Activated naive CD4-positive, alpha-beta T cell treated with anti-CD3 and anti-CD28 coated beads, Interleukin-2, amount 10 ng/mL, durations not matched to agents 7 days and 5 days (primary cell): ENCODE data around the gene SLC25A51.

Experiments
- CTCF ChIA-PET: fragments of 350-600 bp; sonication (Branson Sonifier 250); formaldehyde crosslinking; loops from one replicate; lab custom pipeline; 2021; ENCODE audit warnings: antibody characterized with exemption; lab: Charles Lee
- DNase-seq: peaks from one replicate; pipeline ENCODE4 v3.0.0-alpha.2; 2020
- H3K27ac Mint-ChIP-seq: one replicate; pipeline ENCODE4 v1.8.0; 2021; ENCODE audit warnings: mild to moderate bottlenecking, moderate library complexity, mixed read lengths
- H3K27me3 Mint-ChIP-seq: one replicate; pipeline ENCODE4 v1.8.0; 2021; ENCODE audit warnings: mild to moderate bottlenecking, mixed read lengths
- H3K36me3 Mint-ChIP-seq: one replicate; pipeline ENCODE4 v1.8.0; 2021; ENCODE audit warnings: mixed read lengths
- H3K4me1 Mint-ChIP-seq: one replicate; pipeline ENCODE4 v1.8.0; 2021; ENCODE audit warnings: mixed read lengths
- H3K4me3 Mint-ChIP-seq: one replicate; pipeline ENCODE4 v1.8.0; 2021; ENCODE audit warnings: mild to moderate bottlenecking, moderate library complexity, mixed read lengths
- H3K9me3 Mint-ChIP-seq: one replicate; pipeline ENCODE4 v1.8.0; 2021; ENCODE audit warnings: mixed read lengths

SLC25A51 gene

DNA sequence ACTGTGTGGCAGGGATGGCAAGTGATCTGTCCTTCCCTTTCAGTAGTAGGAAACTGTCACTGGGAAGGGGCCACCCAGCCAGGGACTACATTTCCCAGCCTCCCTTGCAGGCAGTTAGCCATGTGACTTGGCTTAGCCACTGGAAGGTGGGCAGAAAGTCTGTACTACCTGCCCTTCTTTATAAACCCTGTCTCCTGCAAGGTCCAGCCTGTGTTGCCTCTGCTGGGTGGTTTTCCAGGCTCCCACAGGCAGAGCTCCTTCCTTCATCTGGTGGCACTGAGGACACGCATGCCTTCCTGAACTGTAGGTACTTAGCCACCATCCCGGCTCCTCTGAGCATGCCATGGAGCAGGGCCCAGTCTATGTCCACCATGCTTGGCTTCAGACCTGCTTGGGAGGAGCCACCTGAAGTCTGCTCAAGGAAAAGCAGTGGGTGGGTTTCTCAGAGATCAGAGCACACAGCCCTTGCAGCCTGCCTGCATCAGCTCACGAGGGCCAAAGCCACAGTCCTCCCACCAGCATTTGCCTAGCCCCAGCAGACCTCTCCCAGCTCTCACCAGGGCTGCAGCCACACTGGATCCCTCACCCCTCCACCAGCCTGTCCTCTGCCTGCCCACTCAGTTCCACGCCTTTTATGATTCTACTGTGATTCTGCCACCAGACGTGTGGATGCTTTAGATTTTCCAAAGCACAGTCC lies 16.7 kb upstream of the SLC25A51 start:
- Mint-ChIP-seq H3K27me3 (peaks cover 3% of the 10 kb centered on the region), H3K4me3 (no peak overlapping the region), H3K36me3 (no peaks in the 10 kb centered on the region), H3K27ac (no peak overlapping the region), H3K4me1 (no peaks in the 10 kb centered on the region), H3K9me3 (no peaks in the 10 kb centered on the region)
- CTCF ChIA-PET, result no interaction called here
- DNase-seq, result peak; percentile 48

- H3K27me3 Mint-ChIP-seq, result peaks cover 3% of the 10 kb centered on the region
- H3K9me3 Mint-ChIP-seq, result no peaks in the 10 kb centered on the region
- H3K4me3 Mint-ChIP-seq, result no peak overlapping the region
- H3K36me3 Mint-ChIP-seq, result no peaks in the 10 kb centered on the region
- CTCF ChIA-PET, result no interaction called here
- H3K27ac Mint-ChIP-seq, result no peak overlapping the region
- no peaks in the 10 kb centered on the region for H3K4me1 Mint-ChIP-seq
- DNase-seq, result no peak
Observed at GRCh38 chr9:37919956-37920335, 16.0 kb upstream of the SLC25A51 start.

DNA sequence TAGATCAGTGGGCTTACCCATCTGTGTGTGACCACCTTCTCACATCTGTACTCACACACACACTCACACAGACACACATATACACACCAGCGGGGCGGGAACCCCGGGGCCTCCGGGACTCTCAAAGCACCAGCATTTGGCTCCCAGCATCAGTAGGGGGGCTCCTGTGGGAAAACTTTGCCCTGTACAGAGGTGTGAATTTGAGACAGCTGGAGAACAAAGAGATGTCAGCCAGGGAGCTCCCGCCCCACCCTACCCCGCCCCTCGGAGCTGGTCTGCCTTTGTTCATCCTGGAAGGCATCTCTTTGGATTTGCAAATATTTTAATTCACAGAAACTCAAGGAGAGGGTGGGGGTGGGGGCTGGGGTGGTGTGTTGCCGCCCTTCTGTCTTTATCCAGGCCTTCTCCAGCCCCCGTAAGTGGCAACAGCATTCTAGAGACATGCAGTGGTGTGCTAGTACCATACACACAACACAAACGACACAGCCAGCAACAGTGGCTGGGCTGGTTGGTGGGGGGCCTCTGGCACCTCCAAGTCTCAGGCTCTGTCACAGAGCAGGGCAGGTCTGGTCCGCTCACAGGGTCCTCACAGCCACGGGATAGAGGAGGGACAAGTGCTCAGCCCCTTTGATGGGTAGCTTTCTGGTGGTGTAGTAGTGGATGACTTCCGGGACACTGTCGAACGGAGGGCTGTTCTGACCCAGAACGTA lies 15.5 kb upstream of the SLC25A51 start:
- DNase-seq, result no peak
- Mint-ChIP-seq H3K4me3 (no peak overlapping the region), H3K4me1 (no peaks in the 10 kb centered on the region), H3K27me3 (peaks cover 3% of the 10 kb centered on the region), H3K36me3 (no peaks in the 10 kb centered on the region), H3K27ac (no peak overlapping the region), H3K9me3 (no peaks in the 10 kb centered on the region)
- CTCF ChIA-PET, result interaction anchor here (1.2 kb wide), 1 partner anchor 240 kb away, joined by 3 read pairs; no protein-coding TSS in a partner anchor

GRCh38 chr9:37918665-37919170 lies 14.8 kb upstream of the SLC25A51 start:
- H3K27ac Mint-ChIP-seq, result no peak overlapping the region
- no peaks in the 10 kb centered on the region for H3K4me1 Mint-ChIP-seq
- CTCF ChIA-PET, result interaction anchor here (1.2 kb wide), 1 partner anchor 241 kb away, joined by 3 read pairs; no protein-coding TSS in a partner anchor
- peaks cover 3% of the 10 kb centered on the region for H3K27me3 Mint-ChIP-seq
- H3K4me3 Mint-ChIP-seq, result no peak overlapping the region
- H3K36me3 Mint-ChIP-seq, result no peaks in the 10 kb centered on the region
- H3K9me3 Mint-ChIP-seq, result no peaks in the 10 kb centered on the region
- DNase-seq, result no peak

DNA sequence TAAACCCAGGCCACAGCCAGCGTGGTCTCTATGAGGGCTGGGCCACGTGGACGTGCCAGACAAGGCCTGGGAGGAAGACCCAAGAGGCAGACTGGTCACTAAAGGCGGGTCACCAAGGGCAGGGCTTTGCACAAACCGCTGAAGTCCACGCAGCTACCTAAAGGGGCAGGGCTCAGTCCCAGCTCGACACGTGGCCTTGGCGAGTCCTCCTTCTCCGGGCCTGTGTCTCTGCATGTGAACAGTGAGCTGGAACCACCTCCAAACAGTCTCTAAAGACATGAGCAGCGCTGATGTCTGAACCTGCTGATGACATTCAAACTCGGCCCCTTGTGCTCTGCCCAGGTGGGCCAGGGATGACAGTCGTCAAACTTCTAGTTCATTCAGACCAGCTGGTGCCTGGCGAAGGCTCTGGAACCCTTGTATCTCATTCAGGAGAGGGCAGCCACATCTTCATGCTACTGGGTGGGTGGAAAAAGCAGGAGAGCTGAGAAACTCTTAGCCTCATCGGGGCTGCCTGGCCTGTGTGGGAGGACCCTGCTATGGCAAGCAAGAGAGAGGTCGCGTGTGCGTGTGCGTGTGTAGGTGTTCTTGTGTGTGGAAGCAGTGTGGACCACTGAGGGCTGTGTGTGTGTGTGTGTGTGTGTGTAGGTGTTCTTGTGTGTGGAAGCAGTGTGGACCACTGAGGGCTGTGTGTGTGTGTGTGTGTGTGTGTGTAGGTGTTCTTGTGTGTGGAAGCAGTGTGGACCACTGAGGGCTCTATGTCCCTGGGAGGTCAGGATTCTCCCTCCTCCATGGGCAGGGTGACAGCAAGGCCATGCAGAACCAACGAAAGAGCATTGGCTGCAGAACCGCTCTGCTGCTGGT lies 14.1 kb upstream of the SLC25A51 start:
- H3K27me3 Mint-ChIP-seq, result peaks cover 3% of the 10 kb centered on the region
- no peaks in the 10 kb centered on the region for H3K9me3 Mint-ChIP-seq
- CTCF ChIA-PET, result interaction anchor here (1.2 kb wide), 1 partner anchor 242 kb away, joined by 3 read pairs; no protein-coding TSS in a partner anchor
- H3K36me3 Mint-ChIP-seq, result no peaks in the 10 kb centered on the region
- H3K4me3 Mint-ChIP-seq, result no peak overlapping the region
- H3K27ac Mint-ChIP-seq, result no peak overlapping the region
- no peaks in the 10 kb centered on the region for H3K4me1 Mint-ChIP-seq
- no peak for DNase-seq

GRCh38 chr9:37917313-37917731 lies 13.4 kb upstream of the SLC25A51 start:
- H3K27me3 Mint-ChIP-seq, result peaks cover 3% of the 10 kb centered on the region
- CTCF ChIA-PET, result interaction anchor here (1.6 kb wide), 1 partner anchor 244 kb away, joined by 4 read pairs; no protein-coding TSS in a partner anchor
- H3K36me3 Mint-ChIP-seq, result no peaks in the 10 kb centered on the region
- no peaks in the 10 kb centered on the region for H3K4me1 Mint-ChIP-seq
- no peak overlapping the region for H3K27ac Mint-ChIP-seq
- no peaks in the 10 kb centered on the region for H3K9me3 Mint-ChIP-seq
- H3K4me3 Mint-ChIP-seq, result no peak overlapping the region
- DNase-seq, result no peak

DNA sequence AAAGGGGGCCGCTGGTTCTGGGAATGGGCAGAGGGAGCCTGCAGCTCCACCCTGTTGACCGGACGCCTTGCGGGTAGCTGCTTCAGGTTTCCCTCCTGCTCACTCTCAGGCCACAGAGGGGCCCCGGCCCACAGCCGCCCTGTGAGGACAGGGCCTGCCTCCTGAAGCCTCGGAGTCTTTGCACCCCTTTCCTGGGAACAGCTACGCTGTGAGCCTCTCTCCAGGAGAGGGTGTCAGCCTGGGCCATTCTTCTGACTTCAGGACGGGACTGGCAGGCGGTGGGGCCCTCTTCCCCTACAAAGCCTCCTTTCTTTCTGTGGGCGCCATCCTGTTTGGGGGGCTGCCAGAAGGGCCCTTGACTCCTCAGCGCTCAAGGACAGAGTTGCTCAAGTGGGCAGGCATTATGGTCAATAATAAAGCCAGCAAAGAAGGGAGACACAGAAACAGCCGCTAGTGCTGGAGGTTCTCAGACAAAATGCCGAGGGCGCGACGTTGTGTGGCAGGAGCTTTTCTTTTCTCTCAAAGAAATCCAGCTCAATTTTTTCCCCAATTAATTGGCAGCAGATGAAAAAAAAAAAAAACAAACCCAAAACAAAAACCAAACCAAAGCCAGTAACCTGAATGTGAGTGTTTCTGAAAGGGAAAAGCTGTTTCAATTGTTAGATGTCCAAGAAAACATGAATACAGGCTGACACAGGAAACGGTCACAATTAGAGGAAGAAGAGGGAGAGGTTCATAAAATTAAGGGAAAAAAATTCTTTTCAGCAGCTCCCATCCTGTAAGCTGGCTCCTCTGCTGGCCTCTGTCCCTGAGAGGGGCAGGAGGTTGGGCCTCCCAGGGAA lies 12.8 kb upstream of the SLC25A51 start:
- no peaks in the 10 kb centered on the region for H3K4me1 Mint-ChIP-seq
- no peaks in the 10 kb centered on the region for H3K36me3 Mint-ChIP-seq
- no peak for DNase-seq
- H3K27ac Mint-ChIP-seq, result no peak overlapping the region
- CTCF ChIA-PET, result interaction anchor here (0.9 to 1.6 kb wide), 2 partner anchors 170 to 244 kb away, joined by 3 to 4 read pairs; no protein-coding TSS in a partner anchor
- no peak overlapping the region for H3K4me3 Mint-ChIP-seq
- H3K27me3 Mint-ChIP-seq, result peaks cover 3% of the 10 kb centered on the region
- no peaks in the 10 kb centered on the region for H3K9me3 Mint-ChIP-seq

- CTCF ChIA-PET, result interaction anchor here (0.9 to 1.9 kb wide), 3 partner anchors 171 to 485 kb away, joined by 3 to 5 read pairs (median 4); no protein-coding TSS in a partner anchor
- peaks cover under 1% of the 10 kb centered on the region for H3K27me3 Mint-ChIP-seq
- peak overlapping the region; percentile 37 for H3K27ac Mint-ChIP-seq
- H3K9me3 Mint-ChIP-seq, result no peaks in the 10 kb centered on the region
- H3K36me3 Mint-ChIP-seq, result no peaks in the 10 kb centered on the region
- no peaks in the 10 kb centered on the region for H3K4me1 Mint-ChIP-seq
- no peak for DNase-seq
- no peak overlapping the region for H3K4me3 Mint-ChIP-seq
Observed at GRCh38 chr9:37915911-37916470, 12.1 kb upstream of the SLC25A51 start.

DNA sequence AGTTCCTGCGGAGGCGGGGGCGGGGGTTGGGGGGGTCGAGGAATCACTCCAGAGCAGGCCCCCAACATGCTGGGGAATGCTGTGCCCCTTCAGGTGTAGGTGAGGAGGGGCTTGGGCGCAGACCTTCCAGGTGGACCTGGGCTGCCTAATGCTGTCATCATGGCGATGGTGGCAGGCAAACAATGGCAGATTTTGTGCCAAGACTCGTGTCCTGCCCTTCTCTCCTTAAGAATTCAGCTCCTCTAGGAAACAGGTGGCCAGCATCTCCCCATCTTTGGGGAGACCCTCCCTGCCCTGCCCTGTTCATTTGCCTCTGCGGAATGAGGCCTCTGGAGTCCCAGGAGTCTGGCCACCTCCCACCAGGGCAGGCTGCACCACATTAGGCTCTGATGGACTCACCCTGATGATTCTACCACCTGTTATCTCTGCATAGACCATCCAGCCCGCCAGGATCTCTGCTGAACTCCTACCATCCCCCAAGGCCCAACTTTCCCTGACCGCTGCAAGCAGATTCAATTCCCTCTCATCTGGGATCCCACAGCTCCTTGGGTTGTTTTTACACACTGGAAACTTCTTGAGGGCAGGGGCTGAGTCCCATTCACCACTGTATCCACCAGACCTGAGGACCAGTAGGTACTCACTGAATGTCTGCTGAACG lies 10.9 kb upstream of the SLC25A51 start:
- Mint-ChIP-seq H3K36me3 (no peaks in the 10 kb centered on the region), H3K4me1 (no peaks in the 10 kb centered on the region), H3K27ac (no peak overlapping the region), H3K9me3 (no peaks in the 10 kb centered on the region), H3K4me3 (no peak overlapping the region), H3K27me3 (no peaks in the 10 kb centered on the region)
- CTCF ChIA-PET, result interaction anchor here (1.0 to 3.2 kb wide), 12 partner anchors 7 to 486 kb away, joined by 4 to 29 read pairs (median 5); partner anchors contain the start of gene SHB
- no peak for DNase-seq

DNA sequence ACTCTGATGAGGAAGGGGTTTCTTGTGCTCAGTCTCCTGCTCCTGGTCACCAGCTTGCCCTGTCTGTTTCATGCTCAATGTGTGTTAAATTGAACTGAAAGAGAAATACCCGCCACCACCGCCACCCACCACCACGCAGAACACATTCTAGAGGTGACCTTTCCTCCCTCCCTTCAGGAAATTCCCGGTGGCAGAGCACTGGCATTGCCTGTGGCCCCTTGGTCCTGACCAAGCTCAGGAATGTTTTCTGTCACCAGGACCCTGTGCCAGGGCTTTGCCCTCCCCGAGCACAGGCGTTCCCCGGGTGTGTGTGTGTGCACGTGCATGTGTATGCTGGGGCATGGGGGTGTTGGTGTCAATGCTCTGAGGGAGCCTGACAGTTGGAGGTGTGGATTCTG lies 10.2 kb upstream of the SLC25A51 start:
- H3K27me3 Mint-ChIP-seq, result no peaks in the 10 kb centered on the region

GRCh38 chr9:37913480-37914153 lies 9.7 kb upstream of the SLC25A51 start:
- Mint-ChIP-seq H3K27ac (no peak overlapping the region), H3K4me1 (no peaks in the 10 kb centered on the region), H3K36me3 (no peaks in the 10 kb centered on the region), H3K27me3 (no peaks in the 10 kb centered on the region), H3K9me3 (no peaks in the 10 kb centered on the region), H3K4me3 (no peak overlapping the region)
- DNase-seq, result peak; percentile 86
- CTCF ChIA-PET, result interaction anchor here (0.7 to 3.2 kb wide), 32 partner anchors 8 to 520 kb away, joined by 3 to 29 read pairs (median 4); partner anchors contain the start of gene SHB

More for the DNA sequence above, 10.2 kb upstream of the SLC25A51 start:
- CTCF ChIA-PET, result interaction anchor here (0.7 to 3.2 kb wide), 28 partner anchors 8 to 519 kb away, joined by 3 to 29 read pairs (median 4); partner anchors contain the start of gene SHB
- Mint-ChIP-seq H3K4me3 (no peak overlapping the region), H3K9me3 (no peaks in the 10 kb centered on the region), H3K4me1 (no peaks in the 10 kb centered on the region), H3K36me3 (no peaks in the 10 kb centered on the region), H3K27ac (no peak overlapping the region)
- DNase-seq, result no peak

DNA sequence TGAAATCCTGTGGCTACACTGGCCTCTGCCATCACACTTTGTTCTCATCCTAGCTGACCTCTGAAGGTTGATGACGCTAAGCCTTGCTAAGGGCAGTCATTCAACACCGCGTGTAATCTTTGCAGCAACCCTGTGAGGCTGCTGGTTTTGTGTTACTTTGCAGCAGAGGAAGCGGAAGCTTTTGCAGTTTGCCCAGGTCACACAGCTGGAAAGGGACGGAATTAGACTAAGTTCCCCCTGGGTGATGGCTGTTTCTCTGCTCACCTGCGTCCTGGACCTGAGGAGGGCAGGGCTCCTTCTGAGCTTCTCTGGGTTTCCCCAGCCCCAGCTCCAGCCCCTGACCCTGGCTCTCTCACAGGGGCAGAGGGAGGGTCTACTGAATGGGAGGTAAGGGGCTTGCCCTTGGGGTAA lies 7.3 kb upstream of the SLC25A51 start:
- CTCF ChIA-PET, result interaction anchor here (0.8 to 1.3 kb wide), 6 partner anchors 9 to 312 kb away, joined by 3 to 5 read pairs (median 4); no protein-coding TSS in a partner anchor
- Mint-ChIP-seq H3K27ac (no peak overlapping the region), H3K4me1 (no peaks in the 10 kb centered on the region), H3K4me3 (no peak overlapping the region), H3K36me3 (no peaks in the 10 kb centered on the region), H3K27me3 (peaks cover 9% of the 10 kb centered on the region), H3K9me3 (no peaks in the 10 kb centered on the region)
- DNase-seq, result no peak
